Activated CD4-positive, alpha-beta T cell treated with anti-CD3 and anti-CD28 coated beads for 4 hours (primary cell): ENCODE measurements around the gene USP6.
"Not testable (repeated sequence)": the region's sequence is repeated elsewhere in the genome, so short reads cannot be mapped to it uniquely, and the experiment has no call there.

Experiments used
- DNase-seq, 2 donors: peaks; one replicate each; pipeline ENCODE4 v3.0.0-alpha.2; 2020

USP6 gene

DNA sequence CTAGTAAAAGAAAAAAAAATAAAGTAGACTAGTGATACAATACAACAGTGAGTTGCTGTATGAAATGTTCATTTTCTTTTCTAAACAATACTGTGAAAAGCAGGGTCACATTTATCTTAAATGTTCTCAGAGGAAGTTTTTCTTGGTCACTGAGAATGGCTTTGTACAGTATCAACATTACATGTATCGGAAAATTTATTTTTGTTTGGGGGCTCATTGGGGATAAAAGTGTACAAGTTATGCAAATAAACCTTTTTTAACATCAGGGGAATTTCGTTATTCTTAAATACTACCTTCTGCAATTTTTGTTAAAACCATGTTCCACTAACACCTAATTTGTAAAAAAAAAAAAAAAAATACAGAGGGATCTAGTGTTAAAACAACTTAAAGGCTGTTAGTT is 84.5 kb downstream of the USP6 start:
- DNase-seq: no peak

DNA sequence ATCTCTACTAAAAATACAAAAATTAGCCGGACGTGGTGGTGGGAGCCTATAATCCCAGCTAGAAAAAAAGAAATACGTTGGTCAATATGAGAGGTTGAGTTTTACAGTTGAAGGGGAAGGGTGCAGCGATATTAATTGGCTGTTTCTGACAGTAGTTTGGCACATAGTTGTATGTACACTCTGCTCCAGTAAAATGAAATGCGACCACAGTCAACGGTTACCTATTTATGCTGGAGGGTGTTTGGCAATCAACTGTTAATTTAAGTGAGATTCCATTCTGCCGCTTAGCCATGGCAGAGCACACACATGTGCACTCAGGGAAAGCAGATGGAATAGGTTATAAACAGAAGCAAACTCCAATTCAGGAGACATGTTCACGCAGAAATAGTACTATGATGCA is 85.2 kb downstream of the USP6 start:
- no peak for DNase-seq

DNA sequence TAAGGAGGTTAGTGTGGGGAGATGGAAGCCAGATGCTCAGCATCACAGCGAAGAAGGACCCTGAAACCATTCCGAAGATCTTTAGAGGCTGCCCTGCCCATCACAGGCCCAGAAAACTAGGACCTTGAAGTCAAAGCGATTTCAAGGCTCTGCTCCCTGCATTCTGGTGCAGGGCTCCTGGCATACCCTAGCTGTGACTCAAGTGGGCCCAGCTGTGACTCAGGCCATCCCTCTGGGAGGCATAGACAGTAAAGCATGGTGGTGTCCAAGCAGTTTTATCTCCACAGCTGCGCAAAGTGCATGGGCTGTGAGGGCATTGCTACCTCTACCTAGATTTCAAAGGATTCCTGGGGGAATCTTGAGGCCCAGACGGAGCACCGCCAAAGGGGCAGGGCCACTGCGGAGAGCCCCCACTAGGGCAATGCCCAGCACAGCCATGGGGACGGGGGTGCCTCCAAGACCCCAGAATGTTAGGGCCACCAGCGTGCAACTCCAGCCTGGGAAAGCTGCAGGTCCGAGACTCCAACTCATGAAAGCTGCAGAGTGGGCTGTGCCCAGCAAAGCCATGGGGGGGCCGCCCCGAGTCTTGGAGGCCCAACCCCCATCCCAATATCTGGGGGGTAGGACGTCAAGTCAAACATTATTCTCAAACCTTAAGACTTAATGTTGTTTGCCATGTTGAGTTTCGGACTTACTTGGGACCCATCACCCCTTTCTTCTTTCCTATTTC is 87.5 kb downstream of the USP6 start:
- no peak for DNase-seq

DNA sequence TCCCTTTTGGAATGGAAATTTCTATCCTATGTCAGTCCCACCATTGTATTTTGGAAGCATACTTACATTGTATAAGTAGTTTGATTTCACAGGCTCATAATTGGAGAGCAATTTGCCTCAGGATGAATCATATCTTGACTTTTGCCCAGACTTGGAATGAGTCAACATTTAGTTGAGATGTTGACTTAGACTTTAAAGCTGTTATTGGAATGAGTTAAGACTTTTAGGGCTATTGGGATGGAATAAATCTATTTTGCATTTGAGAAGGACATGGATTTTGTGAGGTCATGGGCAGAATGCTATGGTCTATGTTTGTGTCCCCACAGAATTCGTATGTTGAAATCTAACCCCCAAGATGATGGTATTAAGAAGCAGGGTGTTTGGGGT is 88.1 kb downstream of the USP6 start:
- DNase-seq: no peak

DNA sequence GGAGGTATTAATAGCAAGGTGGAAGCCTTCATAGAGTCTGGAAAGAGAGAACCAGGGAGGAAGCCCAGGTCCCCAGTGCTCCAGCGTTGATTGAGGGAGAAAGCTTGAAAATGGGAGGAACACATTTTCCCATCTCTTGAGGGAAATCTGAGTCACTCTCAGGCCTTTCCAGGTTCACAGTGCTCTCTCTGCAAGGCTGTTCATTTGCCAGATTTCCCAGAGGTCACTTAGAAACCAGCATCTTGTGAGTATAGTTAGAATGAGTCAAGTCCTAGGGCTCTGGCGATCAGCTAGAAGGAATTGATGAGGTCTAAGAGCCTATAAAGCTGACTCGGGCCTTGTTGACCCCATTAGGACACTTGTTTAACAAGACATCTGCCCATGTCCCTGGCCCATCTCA is 93.6 kb downstream of the USP6 start:
- DNase-seq: no peak

DNA sequence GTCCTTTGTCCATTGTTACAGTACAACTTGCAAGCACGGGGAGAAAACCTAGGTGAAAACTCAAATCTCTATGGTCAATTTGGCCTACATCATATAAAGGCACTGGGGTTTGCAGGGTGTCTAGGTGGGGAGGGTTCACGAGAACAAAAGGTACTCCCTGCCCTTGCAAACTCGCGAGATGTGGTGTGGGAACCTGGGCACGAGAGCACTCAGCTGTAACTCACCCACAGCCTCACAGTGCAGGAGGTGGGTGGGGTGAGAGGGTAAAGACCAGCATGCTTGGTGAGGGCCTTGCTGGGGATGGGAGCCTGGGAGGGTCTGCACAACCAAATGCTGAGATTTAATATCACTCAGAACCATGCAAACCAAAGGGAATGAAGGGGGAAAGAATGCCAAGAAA is 94.3 kb downstream of the USP6 start:
- no peak for DNase-seq

DNA sequence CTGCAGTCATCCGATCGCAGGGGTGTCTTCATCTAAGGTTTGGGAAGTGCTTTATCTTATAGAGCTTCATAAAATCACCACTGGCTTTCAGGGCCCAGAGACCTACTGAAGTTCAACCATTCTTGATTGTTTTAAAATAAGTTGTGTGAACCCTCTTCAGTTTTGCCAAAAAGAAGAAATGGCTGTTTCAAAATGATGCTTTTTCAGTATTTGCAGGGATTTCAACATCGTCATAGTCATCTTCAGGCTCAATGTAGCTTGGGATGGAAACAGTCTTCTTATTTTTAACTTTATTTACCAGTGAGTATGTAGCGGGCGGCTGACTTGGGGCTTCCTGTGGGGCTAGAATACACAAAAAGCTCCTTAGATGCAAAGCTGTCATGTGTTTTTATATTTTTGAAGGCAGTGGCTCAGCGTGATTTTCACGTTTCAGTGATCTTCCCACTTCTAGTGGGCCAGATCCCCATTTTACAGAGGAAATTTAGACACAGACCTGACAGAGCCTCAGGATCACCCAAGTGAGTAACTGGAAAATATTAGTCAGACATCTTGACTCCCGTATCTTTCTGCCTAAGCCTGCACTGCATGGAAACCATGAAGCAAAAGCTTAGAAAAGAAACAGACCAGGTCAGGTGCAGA is 94.9 kb downstream of the USP6 start:
- DNase-seq: no peak

DNA sequence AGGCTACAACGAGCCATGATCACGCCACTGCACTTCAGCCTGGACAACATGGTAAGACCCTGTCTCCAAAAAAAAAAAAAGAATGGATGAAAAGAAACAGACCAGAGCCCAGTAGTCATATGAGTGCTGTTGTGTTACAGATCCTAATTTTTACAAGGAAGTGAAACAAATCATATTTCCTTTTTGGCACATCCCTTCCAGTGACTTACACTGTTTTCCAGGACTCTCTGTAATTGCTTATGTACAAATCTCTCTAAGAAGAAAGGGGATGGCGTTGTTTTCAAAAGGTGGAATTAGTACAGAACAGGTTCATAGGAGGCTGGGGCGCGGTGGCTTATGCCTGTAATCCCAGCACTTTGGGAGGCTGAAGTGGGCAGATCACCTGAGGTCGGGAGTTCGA is 95.6 kb downstream of the USP6 start:
- no peak for DNase-seq

DNA sequence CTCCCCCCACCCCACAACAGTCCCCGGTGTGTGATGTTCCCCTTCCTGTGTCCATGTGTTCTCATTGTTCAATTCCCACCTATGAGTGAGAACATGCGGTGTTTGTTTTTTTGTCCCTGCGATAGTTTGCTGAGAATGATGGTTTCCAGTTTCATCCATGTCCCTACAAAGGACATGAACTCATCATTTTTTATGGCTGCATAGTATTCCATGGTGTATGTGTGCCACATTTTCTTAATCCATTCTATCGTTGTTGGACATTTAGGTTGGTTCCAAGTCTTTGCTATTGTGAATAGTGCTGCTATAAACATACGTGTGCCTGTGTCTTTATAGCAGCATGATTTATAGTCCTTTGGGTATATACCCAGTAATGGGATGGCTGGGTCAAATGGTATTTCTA is 101.7 kb downstream of the USP6 start:
- not testable (repeated sequence) for DNase-seq

DNA sequence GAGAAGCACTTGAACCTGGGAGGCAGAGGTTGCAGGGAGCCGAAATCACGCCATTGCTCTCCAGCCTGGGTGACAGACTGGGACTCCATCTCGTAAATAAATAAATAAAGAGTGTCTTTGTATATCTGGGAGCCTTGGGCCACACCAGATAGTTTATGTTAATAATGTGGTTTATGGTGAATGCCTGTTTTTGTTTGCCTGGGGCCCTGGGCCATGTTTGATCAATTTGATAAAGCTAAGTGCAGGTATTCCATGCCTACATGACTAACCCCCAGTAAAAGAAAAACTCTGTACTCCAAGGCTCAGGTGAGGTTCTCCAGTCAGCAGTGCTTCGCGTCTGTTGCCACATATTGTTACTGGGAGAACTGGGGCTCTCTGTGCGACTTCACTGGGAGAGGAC is 103.7 kb downstream of the USP6 start:
- DNase-seq: no peak

DNA sequence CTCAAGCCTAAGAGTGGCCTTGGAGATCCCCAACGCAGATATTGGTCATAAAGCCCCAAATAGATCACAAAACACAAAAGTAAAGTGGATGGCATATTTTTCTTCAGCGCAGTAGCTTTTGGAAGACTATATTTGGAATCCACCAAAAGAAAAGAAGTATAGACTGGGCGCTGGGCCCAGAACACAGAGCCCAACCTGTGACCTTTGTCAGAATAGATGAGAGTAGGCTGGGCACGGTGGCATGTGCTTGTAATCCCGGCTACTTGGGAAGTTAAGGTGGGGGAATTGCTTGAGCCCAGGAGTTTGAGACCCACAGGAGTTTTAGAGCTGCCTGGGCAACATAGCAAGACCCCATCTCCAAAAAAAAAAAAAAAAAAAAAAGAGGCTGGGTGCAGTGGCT is 104.2 kb downstream of the USP6 start:
- DNase-seq: no peak

DNA sequence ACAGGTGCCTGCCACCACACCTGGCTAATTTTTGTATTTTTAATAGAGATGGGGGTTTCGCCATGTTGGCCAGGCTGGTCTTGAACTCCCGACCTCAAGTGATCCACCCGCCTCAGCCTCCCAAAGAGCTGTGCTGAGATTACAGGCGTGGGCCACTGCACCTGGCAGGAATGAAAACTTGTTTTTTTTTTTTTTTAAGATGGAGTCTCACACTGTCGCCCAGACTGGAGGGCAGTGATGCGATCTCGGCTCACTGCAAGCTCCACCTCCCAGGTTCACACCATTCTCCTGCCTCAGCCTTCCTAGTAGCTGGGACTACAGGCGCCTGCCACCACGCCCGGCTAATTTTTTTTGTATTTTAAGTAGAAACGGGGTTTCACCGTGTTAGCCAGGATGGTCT is 106.1 kb downstream of the USP6 start:
- not testable (repeated sequence) for DNase-seq
